PC-3 (cell line): ENCODE measurements around the gene TMEM44.

Source experiments
- EZH2phosphoT487 ChIP-seq: fragments of 300-600 bp; sonication (generic); IDR thresholded peaks from 2 replicates; pipeline ENCODE4 v1.6.1; 2018; ENCODE audit warnings: mild to moderate bottlenecking, antibody characterized with exemption, low read length, borderline replicate concordance
- TF ChIP-seq, protein P1 (sequence below): fragments of 300-600 bp; sonication (generic); conservative IDR thresholded peaks from 2 replicates; pipeline ENCODE4 v1.5.1; 2017; ENCODE audit warnings: antibody characterized with exemption, low read depth, mild to moderate bottlenecking, low read length

- TF ChIP-seq, protein P1, sequence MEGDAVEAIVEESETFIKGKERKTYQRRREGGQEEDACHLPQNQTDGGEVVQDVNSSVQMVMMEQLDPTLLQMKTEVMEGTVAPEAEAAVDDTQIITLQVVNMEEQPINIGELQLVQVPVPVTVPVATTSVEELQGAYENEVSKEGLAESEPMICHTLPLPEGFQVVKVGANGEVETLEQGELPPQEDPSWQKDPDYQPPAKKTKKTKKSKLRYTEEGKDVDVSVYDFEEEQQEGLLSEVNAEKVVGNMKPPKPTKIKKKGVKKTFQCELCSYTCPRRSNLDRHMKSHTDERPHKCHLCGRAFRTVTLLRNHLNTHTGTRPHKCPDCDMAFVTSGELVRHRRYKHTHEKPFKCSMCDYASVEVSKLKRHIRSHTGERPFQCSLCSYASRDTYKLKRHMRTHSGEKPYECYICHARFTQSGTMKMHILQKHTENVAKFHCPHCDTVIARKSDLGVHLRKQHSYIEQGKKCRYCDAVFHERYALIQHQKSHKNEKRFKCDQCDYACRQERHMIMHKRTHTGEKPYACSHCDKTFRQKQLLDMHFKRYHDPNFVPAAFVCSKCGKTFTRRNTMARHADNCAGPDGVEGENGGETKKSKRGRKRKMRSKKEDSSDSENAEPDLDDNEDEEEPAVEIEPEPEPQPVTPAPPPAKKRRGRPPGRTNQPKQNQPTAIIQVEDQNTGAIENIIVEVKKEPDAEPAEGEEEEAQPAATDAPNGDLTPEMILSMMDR, result no peak
- TF ChIP-seq EZH2phosphoT487, result no peak
Measured at GRCh38 chr3:194547042-194547441, 86.2 kb downstream of the TMEM44 start.
